IPS DF 6.9 (cell line): ENCODE measurements around the gene ZFAND2B.

Experiments used
- DNase-seq: peaks from one replicate; pipeline ENCODE4 v3.0.0-alpha.2; 2013; ENCODE audit warnings: low read depth, low spot score
- H3K27ac ChIP-seq: one replicate; pipeline ENCODE4 v1.5.1; 2013; ENCODE audit warnings: low read length, control low read depth
- H3K27me3 ChIP-seq: 2 replicates; pipeline ENCODE4 v1.6.1; 2013; ENCODE audit warnings: mild to moderate bottlenecking, low read length; ENCODE audit not compliant: control insufficient read depth, insufficient read depth
- H3K36me3 ChIP-seq: 2 replicates; pipeline ENCODE4 v1.6.1; 2013; ENCODE audit warnings: low read length; ENCODE audit not compliant: control insufficient read depth, insufficient read depth
- H3K4me1 ChIP-seq: 2 replicates; pipeline ENCODE4 v1.6.1; 2013; ENCODE audit warnings: low read length; ENCODE audit not compliant: control insufficient read depth, insufficient read depth
- H3K4me3 ChIP-seq: 2 replicates; pipeline ENCODE4 v1.5.1; 2013; ENCODE audit warnings: mild to moderate bottlenecking, low read length
- H3K9me3 ChIP-seq: 2 replicates; pipeline ENCODE4 v1.6.1; 2013; ENCODE audit warnings: low read length, inconsistent platforms; ENCODE audit not compliant: control insufficient read depth, insufficient read depth
- WGBS: extraction: QIAGEN DNeasy Blood & Tissue Kit; methylation state at CpG from one replicate; pipeline ENCODE4 v1.1.7; 2013; ENCODE audit warnings: mixed read lengths, missing lambda C conversion rate; ENCODE audit not compliant: insufficient read length, insufficient coverage; 5-methylcytosine and 5-hydroxymethylcytosine counted together

The ZFAND2B gene

DNA sequence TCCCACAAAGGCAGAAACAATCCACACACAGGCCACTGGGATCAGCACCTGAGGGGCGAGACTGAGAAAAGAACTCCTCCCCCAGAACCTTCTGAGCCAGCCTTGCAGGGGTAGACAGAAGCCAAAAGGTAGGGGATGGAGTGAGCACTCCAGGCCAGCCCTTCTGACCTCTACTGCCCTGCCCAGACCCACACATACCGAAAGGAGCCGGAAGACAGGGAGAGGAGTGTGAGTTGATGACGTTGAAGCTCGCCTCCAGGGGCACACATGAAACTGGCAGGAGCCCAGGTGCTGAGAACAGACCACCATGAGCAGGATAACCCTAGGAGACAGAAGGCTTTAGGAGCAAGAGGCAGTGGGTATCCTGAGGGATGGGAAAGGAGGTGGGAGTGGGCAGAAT lies 38.6 kb upstream of the ZFAND2B start:
- no peak overlapping the region for H3K27ac ChIP-seq
- no CpG with 5 or more reads among the region's 5 CpGs for WGBS
- no peaks in the 10 kb centered on the region for H3K27me3 ChIP-seq

GRCh38 chr2:219168526-219168925 lies 38.1 kb upstream of the ZFAND2B start:
- DNase-seq, result no peak
- Histone ChIP-seq H3K36me3 (no peaks in the 10 kb centered on the region), H3K27me3 (no peaks in the 10 kb centered on the region), H3K4me3 (no peak overlapping the region), H3K4me1 (no peaks in the 10 kb centered on the region), H3K9me3 (no peaks in the 10 kb centered on the region), H3K27ac (no peak overlapping the region)
- no CpG with 5 or more reads among the region's 6 CpGs for WGBS

More for the DNA sequence above, 38.6 kb upstream of the ZFAND2B start:
- Histone ChIP-seq H3K4me1 (no peaks in the 10 kb centered on the region), H3K4me3 (no peak overlapping the region), H3K36me3 (no peaks in the 10 kb centered on the region), H3K9me3 (no peaks in the 10 kb centered on the region)
- DNase-seq, result no peak

- no peak overlapping the region for H3K27ac ChIP-seq
- no peak overlapping the region for H3K4me3 ChIP-seq
- no peaks in the 10 kb centered on the region for H3K36me3 ChIP-seq
- no peaks in the 10 kb centered on the region for H3K27me3 ChIP-seq
- H3K9me3 ChIP-seq, result no peaks in the 10 kb centered on the region
- no peak for DNase-seq
- H3K4me1 ChIP-seq, result no peaks in the 10 kb centered on the region
Measured at GRCh38 chr2:219168932-219169331, 37.6 kb upstream of the ZFAND2B start.

- H3K4me3 ChIP-seq, result no peak within 1 kb of the TSS
- no peak within 1 kb of the TSS for H3K27ac ChIP-seq
- H3K9me3 ChIP-seq, result no peaks in the 10 kb centered on the region
- no peak for DNase-seq
- WGBS, result no CpG with 5 or more reads among the region's 10 CpGs
- H3K27me3 ChIP-seq, result no peaks in the 10 kb centered on the region
- no peaks in the 10 kb centered on the region for H3K4me1 ChIP-seq
- no peaks in the 10 kb centered on the region for H3K36me3 ChIP-seq
Measured at GRCh38 chr2:219169930-219170654, 36.5 kb upstream of the ZFAND2B start, which contains the start of gene SLC23A3. Gene SLC23A3, minus strand, starts transcription at chr2:219170029. Its CDS starts 45 bp downstream, at chr2:219169984.

DNA sequence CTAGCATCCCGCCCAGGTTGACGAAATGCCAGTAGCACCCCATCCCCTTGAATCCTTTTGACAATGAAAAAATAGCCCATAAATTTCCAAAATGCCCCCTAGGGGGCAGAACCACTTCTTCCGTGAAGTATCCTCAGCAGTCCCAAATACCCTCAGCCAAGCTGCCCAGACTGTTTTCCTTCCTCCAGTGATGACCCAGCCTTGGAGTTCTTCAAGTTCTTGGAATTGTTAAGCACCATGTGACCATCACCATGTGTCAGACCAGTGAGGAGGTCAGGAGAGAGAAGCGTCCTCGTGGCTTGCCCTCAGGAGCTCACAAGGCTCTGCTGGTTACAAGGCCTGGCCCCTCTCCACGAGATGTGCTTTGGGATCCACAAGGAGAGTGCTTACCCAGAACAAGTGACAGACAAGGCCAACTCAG lies 35.3 kb upstream of the ZFAND2B start:
- WGBS, result no CpG with 5 or more reads among the region's 6 CpGs
- H3K27ac ChIP-seq, result no peak overlapping the region

GRCh38 chr2:219172231-219173154 lies 34.1 kb upstream of the ZFAND2B start:
- DNase-seq, result no peak
- H3K36me3 ChIP-seq, result no peaks in the 10 kb centered on the region
- no peak overlapping the region for H3K27ac ChIP-seq
- H3K4me1 ChIP-seq, result peaks cover 1% of the 10 kb centered on the region; the same call in 1 of the 2 replicates
- H3K4me3 ChIP-seq, result no peak overlapping the region
- no peaks in the 10 kb centered on the region for H3K9me3 ChIP-seq
- WGBS, result no CpG with 5 or more reads among the region's 16 CpGs
- no peaks in the 10 kb centered on the region for H3K27me3 ChIP-seq

More for the DNA sequence above, 35.3 kb upstream of the ZFAND2B start:
- H3K36me3 ChIP-seq, result no peaks in the 10 kb centered on the region
- H3K4me1 ChIP-seq, result peaks cover 1% of the 10 kb centered on the region; the same call in 1 of the 2 replicates
- H3K27me3 ChIP-seq, result no peaks in the 10 kb centered on the region
- H3K4me3 ChIP-seq, result no peak overlapping the region
- H3K9me3 ChIP-seq, result no peaks in the 10 kb centered on the region
- DNase-seq, result no peak

DNA sequence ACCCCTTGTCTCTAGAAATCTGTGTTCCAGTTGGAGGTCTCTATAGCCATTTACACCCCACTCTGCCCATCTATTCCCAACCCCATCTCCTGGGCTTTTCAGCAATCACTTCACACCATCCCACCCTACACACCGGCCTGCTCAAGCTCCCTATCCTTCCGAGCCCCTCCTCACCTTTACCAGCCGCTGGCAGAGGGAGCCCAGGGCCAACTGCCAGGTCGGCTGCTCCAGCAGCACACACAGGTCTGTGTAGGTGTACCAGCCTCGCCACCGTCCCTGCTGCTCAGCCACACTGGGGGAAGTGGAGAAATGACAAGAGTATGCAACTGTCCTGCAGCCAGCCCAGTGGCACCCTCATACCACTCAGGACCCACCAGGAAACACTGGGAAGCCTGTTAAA lies 33.4 kb upstream of the ZFAND2B start:
- H3K27ac ChIP-seq, result no peak overlapping the region
- H3K27me3 ChIP-seq, result no peaks in the 10 kb centered on the region
- no peak for DNase-seq
- no peaks in the 10 kb centered on the region for H3K9me3 ChIP-seq
- no peak overlapping the region for H3K4me3 ChIP-seq
- H3K4me1 ChIP-seq, result peaks cover 1% of the 10 kb centered on the region; the same call in 1 of the 2 replicates
- no peaks in the 10 kb centered on the region for H3K36me3 ChIP-seq
- no CpG with 5 or more reads among the region's 6 CpGs for WGBS

DNA sequence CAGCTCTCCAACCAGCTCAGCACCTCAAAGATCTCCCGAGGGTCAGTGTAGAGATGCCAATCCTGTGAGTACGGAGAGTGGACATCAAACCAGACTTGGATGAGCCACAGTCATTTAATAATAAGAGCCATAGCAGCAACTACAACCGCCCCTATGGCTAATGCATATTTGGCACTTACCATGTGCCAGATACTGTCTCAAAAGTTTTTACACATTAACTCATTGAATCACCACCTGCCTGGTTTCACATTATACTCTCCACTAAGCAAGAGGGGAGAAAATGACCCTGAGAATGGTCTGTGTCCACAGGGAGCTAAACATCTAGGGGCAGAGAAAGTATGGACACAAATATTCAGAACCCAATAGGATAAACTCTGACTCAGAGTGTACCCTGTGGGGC lies 32.4 kb upstream of the ZFAND2B start:
- H3K27ac ChIP-seq, result no peak overlapping the region
- no peaks in the 10 kb centered on the region for H3K9me3 ChIP-seq
- no peak overlapping the region for H3K4me3 ChIP-seq
- no peak for DNase-seq
- no peaks in the 10 kb centered on the region for H3K36me3 ChIP-seq
- no peaks in the 10 kb centered on the region for H3K27me3 ChIP-seq
- WGBS, result no CpG with 5 or more reads among the region's 3 CpGs
- H3K4me1 ChIP-seq, result peaks cover 2% of the 10 kb centered on the region; the same call in 1 of the 2 replicates

DNA sequence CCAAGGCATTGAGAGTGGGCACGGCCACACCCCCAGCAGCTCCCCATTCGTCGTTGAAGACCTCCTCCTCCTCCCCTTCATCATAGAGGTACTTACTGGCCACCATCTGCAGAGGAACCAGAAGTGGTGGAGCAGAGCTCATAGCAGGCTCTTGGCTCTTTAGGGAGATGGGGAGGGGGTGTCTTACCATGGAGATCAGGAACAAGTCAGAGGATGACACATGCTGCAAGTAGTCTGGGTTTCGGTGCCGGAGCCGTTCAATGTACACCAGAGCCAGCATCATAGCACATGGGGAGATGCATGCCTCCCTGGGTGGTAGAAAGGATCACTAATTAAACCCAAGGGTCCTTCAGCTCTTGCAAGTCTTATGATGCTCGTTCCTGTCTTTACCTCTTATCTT lies 31.8 kb upstream of the ZFAND2B start:
- Histone ChIP-seq H3K36me3 (no peaks in the 10 kb centered on the region), H3K9me3 (no peaks in the 10 kb centered on the region), H3K4me3 (no peak overlapping the region), H3K27me3 (no peaks in the 10 kb centered on the region), H3K4me1 (peaks cover 2% of the 10 kb centered on the region; the same call in 1 of the 2 replicates), H3K27ac (no peak overlapping the region)
- no CpG with 5 or more reads among the region's 7 CpGs for WGBS
- no peak for DNase-seq

DNA sequence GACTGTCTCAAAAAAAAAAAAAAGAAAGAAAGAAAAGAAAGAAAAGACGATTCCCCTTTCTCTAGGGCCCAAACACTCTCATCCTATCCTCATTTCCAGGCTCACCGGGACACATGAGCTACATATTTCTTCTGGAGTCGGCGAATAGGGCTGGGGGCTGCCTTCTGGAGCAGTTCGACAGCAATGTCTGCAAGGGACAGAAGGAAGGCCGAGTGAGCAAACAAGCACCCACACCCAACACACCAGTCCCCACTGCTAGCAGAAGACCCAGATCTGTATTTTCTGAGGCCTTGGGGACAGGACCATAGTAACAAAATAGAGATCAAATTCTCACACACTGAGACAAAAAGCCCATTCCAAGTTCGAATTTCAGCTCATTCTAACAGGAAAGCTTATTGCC lies 31.1 kb upstream of the ZFAND2B start:
- H3K36me3 ChIP-seq, result peaks cover 6% of the 10 kb centered on the region; the same call in 1 of the 2 replicates
- no peaks in the 10 kb centered on the region for H3K27me3 ChIP-seq
- no peak for DNase-seq
- H3K4me1 ChIP-seq, result peaks cover 2% of the 10 kb centered on the region; the same call in 1 of the 2 replicates
- H3K27ac ChIP-seq, result no peak overlapping the region
- no peak overlapping the region for H3K4me3 ChIP-seq
- H3K9me3 ChIP-seq, result no peaks in the 10 kb centered on the region
- WGBS, result no CpG with 5 or more reads among the region's 7 CpGs
